Transverse colon (tissue), 4 donors: ENCODE results near the gene PCDHGB1. TPM values are rescaled to one million over a fixed set of nuclear protein-coding genes. Genes with fewer than 3 reads are reported as not detected.
A peak's percentile ranks its signal among the peaks of the same experiment; 100 is the strongest.
"Not testable (repeated sequence)": the region's sequence is repeated elsewhere in the genome, so short reads cannot be mapped to it uniquely, and the experiment has no call there.

Experiments used
- DNase-seq: peaks from one replicate; pipeline ENCODE4 v3.0.0-alpha.2; 2019
- H3K27ac ChIP-seq, 4 donors: fragments of 200-600 bp; sonication (generic); 2 replicates each; pipeline ENCODE4 v1.5.1; 2016 to 2018; ENCODE audit warnings: inconsistent platforms in 4 of 4
- H3K27me3 ChIP-seq: fragments of 200-600 bp; sonication (generic); 2 replicates; pipeline ENCODE4 v1.5.1; 2017; ENCODE audit warnings: inconsistent platforms
- H3K36me3 ChIP-seq, 4 donors: fragments of 200-600 bp; sonication (generic); 2 replicates each; pipeline ENCODE4 v1.5.1; 2017 to 2019; ENCODE audit warnings: inconsistent platforms in 4 of 4
- H3K4me1 ChIP-seq, 4 donors: fragments of 200-600 bp; sonication (generic); 2 replicates each; pipeline ENCODE4 v1.5.1; 2017 to 2020; ENCODE audit warnings: inconsistent platforms in 4 of 4
- H3K4me3 ChIP-seq, 4 donors: fragments of 200-600 bp; sonication (generic); 1 replicate in 1 of 4; 2 replicates in 3 of 4; pipeline versions ENCODE4 v1.5.1 to v1.6.1; 2017 to 2019; ENCODE audit warnings: inconsistent platforms in 4 of 4
- H3K9me3 ChIP-seq, 2 donors: fragments of 200-600 bp; sonication (generic); 2 replicates each; pipeline ENCODE4 v1.5.1; 2017 to 2019; ENCODE audit warnings: inconsistent platforms in 2 of 2
- CTCF ChIP-seq, 5 experiments: fragments of 200-600 bp in 3 of 5; fragments of 450-650 bp in 2 of 5; sonication (generic) in 3 of 5; IDR thresholded peaks; 1 replicate in 2 of 5; 2 replicates in 3 of 5; pipeline ENCODE4 v1.5.1; 2016 to 2017; ENCODE audit warnings: antibody characterized with exemption in 5 of 5, inconsistent platforms in 3 of 5, mild to moderate bottlenecking in 2 of 5, moderate library complexity in 1 of 5
- EP300 ChIP-seq: sonication (generic); formaldehyde crosslinking; IDR thresholded peaks from one replicate; pipeline ENCODE4 v1.6.1; 2017; ENCODE audit warnings: antibody characterized with exemption, low read depth
- POLR2A ChIP-seq: fragments of 450-650 bp; IDR thresholded peaks from one replicate; pipeline ENCODE4 v1.6.1; 2016; ENCODE audit warnings: antibody characterized with exemption, mild to moderate bottlenecking, moderate library complexity
- POLR2AphosphoS5 ChIP-seq, 3 donors: sonication (generic); formaldehyde crosslinking; IDR thresholded peaks; one replicate each; pipeline ENCODE4 v1.6.1; 2016; ENCODE audit warnings: antibody characterized with exemption in 3 of 3
- WGBS, 2 donors: methylation state at CpG; one replicate each; pipeline ENCODE4 v1.1.5; 2018; ENCODE audit warnings: low coverage in 1 of 2; 5-methylcytosine and 5-hydroxymethylcytosine counted together
- in situ Hi-C, 4 donors: fragments of 200-750 bp; cut with MboI; loops; one replicate each; pipeline versions ENCODE4 v1.15.0 to v1.15.1; 2017; ENCODE audit warnings: low sequenced_read_pairs in 3 of 4, low pct_ligation_motif_present in 1 of 4, low pct_unique_long_range_greater_than_20kb in 1 of 4
- intact Hi-C: fragments of 100-400 bp; cut with DNase I; formaldehyde crosslinking; loops from one replicate; pipeline ENCODE4 v1.15.1; 2023; ENCODE audit warnings: low total_unique reads
- total RNA-seq, 4 donors: library from RNA; depleted of rRNA; stranded (reverse); fragments of >200 nt; gene quantifications; one replicate each; pipeline ENCODE4 v1.1.0, GENCODE V29; 2016

The PCDHGB1 gene
- total RNA-seq, 4 donors from 2014 or later = 0.96 to 10.5 (median 3.4) TPM

- H3K4me1 ChIP-seq = no peaks in the 10 kb centered on the region
- H3K36me3 ChIP-seq = no peaks in the 10 kb centered on the region
- intact Hi-C loops (no loop called here), in situ Hi-C loops (no loop called here)
- no peak overlapping the region for H3K27ac ChIP-seq
- 57 to 66% methylated on average over 22 to 31 of the region's 31 CpGs for WGBS, 2 donors
- TF ChIP-seq POLR2AphosphoS5 (IDR thresholded peaks at IDR 0.05) = no peak
- TF ChIP-seq CTCF (IDR thresholded peaks at IDR 0.05) = no peak
- no peak for TF ChIP-seq POLR2A
- no peak for TF ChIP-seq EP300
- peaks cover 14% of the 10 kb centered on the region for H3K27me3 ChIP-seq
- no peak for DNase-seq
- peaks cover 30 to 49% of the 10 kb centered on the region in 2 donors for H3K9me3 ChIP-seq
- H3K4me3 ChIP-seq = peak overlapping the region in 1 of 4 donors; percentile 12
Observed at GRCh38 chr5:141343953-141344463, 5.9 kb upstream of the PCDHGB1 start.

GRCh38 chr5:141345327-141345726 is 4.6 kb upstream of the PCDHGB1 start:
- in situ Hi-C loops = no loop called here
- peaks cover 21 to 46% of the 10 kb centered on the region in 2 donors for H3K9me3 ChIP-seq

GRCh38 chr5:141346017-141346416 is 3.9 kb upstream of the PCDHGB1 start:
- H3K4me1 ChIP-seq, H3K27ac ChIP-seq, H3K36me3 ChIP-seq, DNase-seq, H3K4me3 ChIP-seq, intact Hi-C loops, in situ Hi-C loops: not testable (repeated sequence)
- peaks cover 26 to 51% of the 10 kb centered on the region in 2 donors for H3K9me3 ChIP-seq
- 79 to 83% methylated on average over 6 to 16 of the region's 35 CpGs for WGBS, 2 donors
- peaks cover 15% of the 10 kb centered on the region for H3K27me3 ChIP-seq

More at GRCh38 chr5:141345327-141345726, 4.6 kb upstream of the PCDHGB1 start:
- H3K27ac ChIP-seq = no peak overlapping the region
- WGBS, 2 donors = 62 to 71% methylated on average over 14 to 20 of the region's 20 CpGs
- H3K36me3 ChIP-seq = no peaks in the 10 kb centered on the region
- H3K4me3 ChIP-seq = no peak overlapping the region
- H3K4me1 ChIP-seq = no peaks in the 10 kb centered on the region
- intact Hi-C loops = no loop called here
- H3K27me3 ChIP-seq = peaks cover 12% of the 10 kb centered on the region
- TF ChIP-seq POLR2AphosphoS5 (IDR thresholded peaks at IDR 0.05) = no peak
- no peak for TF ChIP-seq POLR2A
- no peak for TF ChIP-seq EP300
- TF ChIP-seq CTCF (IDR thresholded peaks at IDR 0.05) = no peak
- DNase-seq = no peak

GRCh38 chr5:141351591-141351990 is 1.7 kb downstream of the PCDHGB1 start:
- peaks cover 15% of the 10 kb centered on the region for H3K27me3 ChIP-seq
- in situ Hi-C loops = loop anchor here in 1 of 4 donors (25.0 kb wide), 1 partner anchor 211 kb away; no protein-coding TSS in a partner anchor

More at GRCh38 chr5:141351591-141351990, 1.7 kb downstream of the PCDHGB1 start:
- DNase-seq = no peak
- H3K27ac ChIP-seq = no peak overlapping the region
- H3K4me3 ChIP-seq = no peak overlapping the region
- no peaks in the 10 kb centered on the region for H3K4me1 ChIP-seq
- H3K36me3 ChIP-seq = no peaks in the 10 kb centered on the region
- TF ChIP-seq CTCF (IDR thresholded peaks at IDR 0.05) (no peak), EP300 (no peak), POLR2A (no peak), POLR2AphosphoS5 (IDR thresholded peaks at IDR 0.05) (no peak)
- intact Hi-C loops = no loop called here
- WGBS, 2 donors = 87% methylated on average over 35 of the region's 36 CpGs; no CpG with 5 or more reads in 1 of the 2 donors
- H3K9me3 ChIP-seq = peaks cover 22 to 65% of the 10 kb centered on the region in 2 donors
